SK-N-MC (cell line): Measurements from ENCODE around the gene PTGIS.

Source experiments
- EZH2 ChIP-seq: fragments of 200-600 bp; sonication (generic); IDR thresholded peaks from one replicate; pipeline ENCODE4 v1.6.1; 2017; ENCODE audit warnings: antibody characterized with exemption
- POLR2AphosphoS5 ChIP-seq: IDR thresholded peaks from 2 replicates; pipeline ENCODE4 v1.6.1; 2012; ENCODE audit warnings: mild to moderate bottlenecking, low read depth, low read length, borderline replicate concordance

DNA sequence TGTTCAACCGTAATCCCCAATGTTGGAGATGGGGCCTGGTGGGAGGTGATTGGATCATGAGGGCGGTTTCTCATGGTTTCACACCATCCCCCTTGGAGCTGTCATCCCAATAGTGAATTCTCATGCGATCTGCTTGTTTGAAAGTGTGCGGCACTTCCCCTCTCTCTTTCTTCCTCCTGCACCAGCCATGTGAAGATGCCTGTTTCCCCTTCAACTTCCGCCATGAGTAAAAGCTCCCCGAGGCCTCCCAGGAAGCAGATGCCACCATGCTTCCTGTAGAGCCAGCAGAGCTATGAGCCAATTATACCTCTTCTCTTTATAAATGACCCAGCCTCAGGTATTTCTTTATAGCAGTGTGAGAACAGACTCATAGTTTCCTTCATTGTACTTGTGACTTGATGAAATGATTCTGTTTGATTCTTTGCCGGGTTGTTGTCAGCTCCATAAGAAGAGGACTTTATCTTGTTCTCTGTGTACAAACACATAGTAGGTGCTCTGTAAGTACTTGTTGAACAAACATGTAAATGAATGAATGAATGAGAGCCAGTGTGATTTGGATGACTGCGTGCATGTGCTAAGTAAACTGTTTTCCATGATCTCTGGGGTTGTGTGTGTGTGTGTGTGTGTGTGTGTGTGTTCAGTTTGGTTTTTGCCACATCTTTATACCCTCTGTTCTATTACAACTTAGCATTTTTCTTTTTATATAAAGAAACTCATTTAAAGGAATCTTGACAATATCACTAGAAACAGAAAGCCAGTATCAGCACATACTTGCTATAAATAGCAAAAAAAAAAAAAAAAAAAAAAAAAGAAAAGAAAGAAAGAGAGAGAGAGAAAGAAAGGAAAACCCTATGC lies 22.5 kb upstream of the PTGIS start:
- TF ChIP-seq EZH2, result no peak
- no peak for TF ChIP-seq POLR2AphosphoS5
